NCI-H2227 (cell line): Measurements from ENCODE around the gene EEFSEC.

ENCODE experiments used
- DNase-seq: peaks from one replicate; lab custom pipeline; 2025; ENCODE audit not compliant: unreplicated experiment; lab: John Stamatoyannopoulos, UW

The EEFSEC gene

DNA sequence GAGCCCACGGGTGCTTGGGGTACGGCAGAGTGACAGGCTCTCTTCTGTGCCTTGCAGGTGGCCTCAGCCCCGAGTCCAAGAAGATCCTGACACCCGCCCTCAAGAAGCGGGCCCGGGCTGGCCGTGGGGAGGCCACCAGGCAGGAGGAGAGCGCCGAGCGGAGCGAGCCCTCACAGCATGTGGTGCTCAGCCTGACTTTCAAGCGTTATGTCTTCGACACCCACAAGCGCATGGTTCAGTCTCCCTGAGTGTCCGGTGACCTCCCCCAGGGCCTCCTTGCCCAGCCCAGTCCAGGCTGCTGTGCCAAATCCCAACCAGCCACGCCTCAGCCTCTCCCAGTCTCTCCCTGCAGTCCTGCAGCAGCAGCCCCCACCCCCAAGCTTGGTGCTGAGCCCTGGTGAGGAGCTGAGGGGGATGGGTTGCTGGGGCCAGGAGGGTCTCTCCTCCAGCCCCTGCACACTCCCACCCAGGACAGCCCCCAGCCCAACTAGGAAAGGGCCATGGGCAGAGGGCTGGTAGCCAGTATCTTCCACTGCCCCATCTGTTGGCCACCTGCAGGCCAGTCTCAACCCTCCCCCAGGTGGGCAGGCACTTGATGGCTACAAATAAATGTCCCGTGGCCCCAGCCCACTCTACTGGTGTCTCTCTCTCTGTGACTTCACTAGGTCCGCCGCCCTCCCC lies 254.9 kb downstream of the EEFSEC start:
- no peak for DNase-seq

GRCh38 chr3:128408693-128409623 lies 255.7 kb downstream of the EEFSEC start:
- DNase-seq = no peak

DNA sequence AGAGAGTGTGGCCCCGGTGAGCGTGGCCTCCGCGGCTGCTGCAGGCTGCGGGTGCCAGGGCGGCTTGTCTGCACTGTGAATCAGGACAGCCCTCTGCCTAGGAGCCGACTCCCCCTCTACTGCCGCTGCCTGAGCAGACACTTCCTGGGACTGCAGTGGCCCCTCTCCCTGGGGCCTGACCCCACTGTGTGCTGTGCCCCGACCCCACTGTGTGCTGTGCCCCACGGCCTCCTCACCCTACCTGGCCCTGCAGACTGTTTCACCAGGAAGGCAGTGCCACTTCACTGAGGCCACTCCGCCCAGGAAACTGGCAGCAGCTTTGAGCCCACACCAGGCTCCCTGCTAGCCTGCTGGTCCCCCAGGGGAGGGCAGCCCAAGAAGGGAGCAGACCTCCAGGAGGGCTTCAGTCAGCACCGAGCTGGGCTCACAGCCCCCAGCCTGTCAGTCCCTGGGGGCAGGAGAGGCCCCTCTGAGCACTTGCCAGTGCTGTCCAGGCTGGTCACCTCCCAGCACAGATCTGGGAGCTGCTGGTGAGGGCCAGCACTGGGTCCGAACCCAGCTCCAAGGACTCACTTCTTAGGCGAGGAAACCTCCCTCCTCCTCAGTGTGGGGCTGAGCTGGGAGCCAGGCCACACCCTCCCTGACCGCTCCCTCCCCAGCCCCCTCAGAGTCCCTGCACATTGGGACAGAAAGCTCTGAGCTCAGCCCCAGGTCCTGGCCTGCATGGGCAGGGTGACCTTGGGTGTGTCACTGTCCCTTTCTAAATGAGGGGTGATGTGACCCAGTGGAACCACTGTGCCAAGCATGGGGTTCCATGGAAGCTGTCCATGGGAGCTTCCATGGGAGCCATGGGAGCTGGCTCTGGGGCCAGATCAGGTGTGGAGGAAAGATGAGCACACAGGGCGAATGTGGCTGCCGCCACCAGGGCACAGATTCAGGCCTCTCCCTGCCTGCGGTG lies 256.6 kb downstream of the EEFSEC start:
- no peak for DNase-seq

GRCh38 chr3:128410669-128411573 lies 257.6 kb downstream of the EEFSEC start:
- no peak for DNase-seq

DNA sequence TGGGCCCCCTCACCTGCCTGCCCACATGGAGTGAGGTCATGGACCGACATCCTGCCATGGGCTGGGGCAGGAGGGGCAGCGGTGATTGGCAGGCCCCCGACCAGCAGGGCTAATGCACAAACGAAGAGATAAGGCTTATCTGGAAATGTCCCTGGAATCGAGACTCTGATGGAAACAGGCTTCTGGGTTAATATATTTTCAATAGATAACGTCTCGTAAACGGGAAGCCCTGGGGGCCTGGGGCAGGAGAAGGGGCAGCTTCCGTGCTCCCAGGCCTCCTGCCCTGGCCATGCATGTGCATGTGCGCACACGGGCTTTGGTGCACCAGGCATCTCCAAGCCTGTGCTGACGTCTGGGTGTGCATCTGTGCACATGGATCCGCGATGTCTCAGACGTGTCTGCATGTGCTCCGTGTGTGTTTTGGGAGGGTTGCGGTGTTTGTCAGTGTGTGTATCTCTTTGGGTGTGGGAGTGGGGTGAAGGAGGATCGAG lies 258.3 kb downstream of the EEFSEC start:
- no peak for DNase-seq

GRCh38 chr3:128412180-128413002 lies 259.1 kb downstream of the EEFSEC start:
- no peak for DNase-seq

GRCh38 chr3:128413003-128413370 lies 259.7 kb downstream of the EEFSEC start:
- DNase-seq = no peak

DNA sequence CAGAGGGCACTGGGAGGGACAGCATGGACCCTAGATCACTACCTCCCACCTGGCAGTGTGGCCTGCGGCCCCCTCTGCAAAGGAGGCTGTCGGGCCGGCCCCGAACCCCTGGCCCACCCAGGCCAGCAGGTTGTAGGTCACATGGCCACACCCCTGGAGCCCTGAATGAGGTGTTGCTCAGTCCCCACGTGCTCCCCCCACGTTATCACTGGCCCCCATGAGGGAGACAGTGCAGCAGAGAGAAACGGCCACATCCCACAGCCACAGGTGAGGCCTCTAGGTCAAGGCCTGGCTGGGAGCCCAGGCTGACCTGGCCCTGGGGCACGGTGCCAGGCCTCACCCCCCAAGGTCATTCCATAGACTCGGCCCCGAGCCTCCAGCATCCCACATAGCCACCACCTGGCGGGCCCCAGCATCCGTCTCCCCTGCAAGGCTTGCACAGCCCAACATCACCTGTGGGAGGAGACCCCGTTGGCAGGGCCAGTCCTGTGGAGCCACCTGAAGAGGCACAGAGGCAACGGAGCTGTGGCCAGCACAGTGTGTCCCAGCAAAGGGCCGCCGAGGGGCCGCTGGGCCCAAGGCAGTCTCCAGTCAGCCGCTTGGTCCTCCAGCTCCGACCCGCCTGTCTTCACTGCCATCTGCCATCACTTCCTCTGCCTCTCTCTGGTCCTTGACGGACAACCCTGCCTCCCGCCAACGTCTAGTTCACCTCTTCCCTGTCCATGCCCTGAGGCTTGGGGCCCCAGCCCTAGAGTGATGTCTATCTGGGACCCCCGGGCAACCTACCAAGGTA lies 260.3 kb downstream of the EEFSEC start:
- DNase-seq = no peak

DNA sequence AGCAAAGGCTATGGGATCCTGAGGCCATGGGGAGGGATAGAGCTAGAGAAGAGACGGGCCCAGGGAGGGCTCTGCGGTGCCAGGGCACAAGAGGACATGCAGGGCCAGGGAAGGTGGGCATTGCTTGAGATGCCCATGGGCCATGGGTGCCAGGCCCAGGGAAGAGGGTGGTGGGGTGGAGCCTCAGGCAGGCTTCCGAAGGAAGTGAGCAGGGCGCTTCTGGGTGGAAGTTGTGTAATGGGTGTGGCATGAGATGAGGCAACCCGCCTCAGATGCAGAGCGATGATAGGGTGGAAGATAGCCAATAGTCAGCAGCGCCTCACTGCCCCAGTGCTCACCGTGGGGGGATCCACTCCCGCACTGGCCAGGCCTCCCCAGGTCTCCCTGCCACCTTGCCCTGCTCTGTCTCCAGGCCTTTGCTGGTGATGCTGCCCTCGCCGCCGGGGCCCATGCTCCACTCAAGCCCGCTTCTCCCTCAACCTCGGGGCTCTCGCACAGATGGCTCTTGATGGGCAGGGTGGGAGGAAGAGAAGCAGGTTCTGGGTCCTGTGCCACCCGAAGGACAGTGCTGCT lies 262.0 kb downstream of the EEFSEC start:
- DNase-seq = no peak

DNA sequence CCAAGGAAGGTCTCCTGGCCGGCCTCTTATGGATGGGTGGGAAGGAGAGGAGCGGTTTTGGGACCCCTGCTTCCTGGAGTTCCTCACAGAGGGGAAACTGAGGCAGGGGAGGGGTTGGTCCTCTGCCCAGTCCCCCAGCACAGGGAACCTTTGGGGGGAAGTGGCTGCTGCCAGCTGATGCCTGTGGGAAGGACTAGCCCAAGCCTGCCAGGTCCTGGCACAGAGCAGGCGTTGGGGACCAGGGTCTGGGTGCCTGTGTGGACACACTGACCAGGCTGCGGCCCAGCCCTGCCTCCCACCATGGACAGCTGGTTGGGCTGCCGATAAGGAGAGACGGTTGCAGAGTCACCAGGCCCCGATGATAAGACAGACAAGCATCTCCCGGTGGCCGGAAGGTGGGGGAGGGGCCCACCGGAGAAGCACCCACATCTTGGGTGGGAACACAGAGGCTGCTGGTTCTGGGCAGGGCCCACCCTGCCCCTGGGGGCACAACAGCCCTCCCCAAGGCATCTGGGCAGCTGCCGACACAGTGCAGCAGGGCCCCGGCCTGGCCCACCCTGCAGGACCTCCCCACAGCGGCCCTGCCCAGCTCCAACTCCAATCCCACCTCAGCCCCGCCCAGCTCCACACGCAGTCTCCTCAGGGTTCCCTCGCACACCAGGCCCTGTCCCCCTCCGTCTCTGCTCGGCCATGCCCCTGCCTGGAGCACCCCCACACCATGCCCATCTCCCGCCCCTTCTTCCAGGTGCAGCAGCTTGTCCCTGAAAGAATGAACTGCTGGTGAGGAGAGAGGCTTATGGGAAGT lies 262.7 kb downstream of the EEFSEC start:
- DNase-seq = no peak

- no peak for DNase-seq
Measured at GRCh38 chr3:128416578-128417211, 263.4 kb downstream of the EEFSEC start.

- no peak for DNase-seq
Measured at GRCh38 chr3:128418900-128419299, 265.6 kb downstream of the EEFSEC start.

DNA sequence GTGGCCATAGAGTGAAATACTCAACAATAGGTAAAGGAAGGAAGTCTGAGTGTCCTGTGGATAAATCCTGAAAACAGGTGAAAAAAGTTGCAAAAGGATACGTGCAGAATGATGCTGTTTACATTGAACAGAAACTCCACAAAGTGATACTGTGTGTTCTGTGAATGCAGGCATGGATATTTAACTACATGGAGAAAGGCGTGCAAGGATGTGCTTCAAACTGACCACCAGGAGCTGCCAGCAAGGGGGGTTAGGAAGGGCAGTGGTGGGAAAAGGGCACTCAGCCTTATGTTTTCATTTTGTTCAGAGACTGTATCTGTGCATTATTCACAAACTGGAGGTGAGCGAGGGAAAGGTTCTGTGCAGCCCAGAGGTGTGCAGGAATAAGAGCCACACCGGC lies 266.0 kb downstream of the EEFSEC start:
- no peak for DNase-seq

GRCh38 chr3:128420289-128420688 lies 267.0 kb downstream of the EEFSEC start:
- DNase-seq = no peak

DNA sequence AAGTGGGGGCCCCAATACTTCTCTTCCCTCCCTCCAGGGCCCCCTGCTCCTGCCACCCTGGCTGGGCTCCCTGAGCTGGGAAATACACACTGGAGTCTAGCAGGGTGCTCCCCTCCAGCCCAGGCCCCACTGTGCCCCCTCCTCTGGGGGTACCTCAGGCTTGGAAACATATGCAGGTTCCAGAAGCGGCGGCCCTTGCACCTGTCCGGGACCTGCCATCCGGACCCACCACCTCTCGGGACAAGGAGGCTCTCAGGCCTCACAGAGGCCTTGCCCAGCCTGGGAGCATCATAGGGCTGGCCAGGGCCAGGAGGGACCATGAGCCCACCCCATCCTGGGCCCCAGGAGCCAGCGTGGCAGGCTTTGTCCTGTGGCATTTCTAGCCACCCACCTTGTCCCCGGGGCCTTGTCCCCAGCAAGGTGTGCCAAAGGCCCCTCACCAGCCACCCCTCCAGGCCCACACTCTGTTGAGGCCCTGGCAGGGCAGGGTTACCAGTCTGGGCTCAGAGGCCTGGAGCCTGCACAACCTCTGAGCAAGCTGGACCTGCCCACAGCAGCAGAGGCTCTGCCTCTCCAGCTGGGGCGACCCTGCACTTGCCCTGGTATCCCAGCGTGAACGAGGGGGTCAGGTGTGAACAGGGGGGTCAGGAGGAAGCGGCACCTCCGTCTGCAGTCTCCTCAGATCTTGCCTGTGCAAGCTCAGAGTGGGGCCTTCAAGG lies 267.6 kb downstream of the EEFSEC start:
- no peak for DNase-seq

DNA sequence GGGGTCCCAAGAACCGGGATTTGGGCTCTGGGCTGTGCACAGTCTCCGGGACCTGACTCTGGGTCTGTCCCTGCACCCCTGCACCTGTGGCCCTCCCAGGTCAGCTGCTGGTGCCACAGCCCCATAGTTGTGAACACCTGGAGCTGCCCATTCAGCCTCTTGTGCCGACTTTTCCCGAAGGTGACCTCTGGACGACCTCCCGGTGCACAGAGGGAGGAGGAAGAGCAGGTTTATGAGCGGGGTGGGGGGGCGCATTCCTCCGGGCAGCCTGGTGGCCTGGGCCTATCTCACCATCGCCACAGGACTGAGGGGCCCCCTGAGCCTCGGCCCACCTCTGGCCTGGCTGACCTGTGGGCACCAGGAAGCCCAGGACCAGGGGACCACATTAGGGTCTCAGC lies 268.2 kb downstream of the EEFSEC start:
- DNase-seq = no peak
